Ovary (tissue), 9 donors: ENCODE results near the gene TMEM74B. TPM values are rescaled to one million over a fixed set of nuclear protein-coding genes. Genes with fewer than 3 reads are reported as not detected.

Experiments used
- DNase-seq, 5 donors: peaks; one replicate each; pipeline ENCODE4 v3.0.0-alpha.2; 2019 to 2020
- H3K27ac ChIP-seq, 2 donors: fragments of 200-600 bp; one replicate each; pipeline versions ENCODE4 v1.5.1 to v1.8.0; 2019 to 2022
- H3K27me3 ChIP-seq: fragments of 200-600 bp; one replicate; pipeline ENCODE4 v1.8.0; 2022
- H3K36me3 ChIP-seq: fragments of 200-600 bp; sonication (generic); one replicate; pipeline ENCODE4 v1.5.1; 2019
- H3K4me1 ChIP-seq: one replicate; pipeline ENCODE4 v1.8.1; 2013; ENCODE audit warnings: mild to moderate bottlenecking, moderate library complexity; ENCODE audit not compliant: insufficient read depth
- H3K4me3 ChIP-seq: fragments of 200-600 bp; sonication (generic); one replicate; pipeline ENCODE4 v1.5.1; 2017
- H3K9me3 ChIP-seq, 2 donors: fragments of 200-600 bp in 1 of 2; sonication (generic) in 1 of 2; one replicate each; pipeline versions ENCODE4 v1.5.1 to v1.8.1; 2013 to 2019; ENCODE audit warnings: mild to moderate bottlenecking in 1 of 2, moderate library complexity in 1 of 2
- CTCF ChIP-seq, 3 donors: fragments of 450-650 bp in 2 of 3; fragments of 200-600 bp in 1 of 3; IDR thresholded peaks; one replicate each; pipeline versions ENCODE4 v1.5.1 to v1.8.0; 2016 to 2022; ENCODE audit warnings: antibody characterized with exemption in 3 of 3, mild to moderate bottlenecking in 1 of 3
- EP300 ChIP-seq: sonication (generic); formaldehyde crosslinking; IDR thresholded peaks from one replicate; pipeline ENCODE4 v1.6.1; 2017; ENCODE audit warnings: antibody characterized with exemption
- POLR2A ChIP-seq: fragments of 450-650 bp; IDR thresholded peaks from one replicate; pipeline ENCODE4 v1.6.1; 2017; ENCODE audit warnings: antibody characterized with exemption, mild to moderate bottlenecking, moderate library complexity
- WGBS, 3 donors: extraction: QIAGEN DNeasy Blood & Tissue Kit in 1 of 3; methylation state at CpG; one replicate each; pipeline versions ENCODE4 v1.1.5 to v1.1.7; 2013 to 2017; 5-methylcytosine and 5-hydroxymethylcytosine counted together
- intact Hi-C, 4 donors: fragments of 100-400 bp; cut with DNase I; formaldehyde crosslinking; loops; one replicate each; pipeline versions ENCODE4 v1.11.0 to v1.15.1; 2022 to 2023
- polyA plus RNA-seq, 2 donors: library from polyadenylated mRNA; stranded (reverse); fragments of 200-250 nt in 1 of 2; fragments of 350-450 nt in 1 of 2; fragmentation: Illumina TruSeq in 1 of 2; extraction: RNeasy Lipid Tissue Mini Kit (QIAGEN cat#74804) in 1 of 2; gene quantifications; one replicate each; pipeline ENCODE4 v1.2.3, GENCODE V29; 2013 to 2014
- total RNA-seq, 7 donors: library from RNA; depleted of rRNA in 2 of 7; stranded (reverse); fragments of >200 nt in 2 of 7; fragmentation: NEBNext Ultra II Directional in 3 of 7; extraction: Animal tissue kit (Norgen Biotek cat#: 25700) in 3 of 7; gene quantifications; one replicate each; pipeline versions ENCODE4 v1.1.0 to v1.2.4, GENCODE V29; 2016 to 2023
- donor health status: DM: no; HTN: no; CAD: no; lungs with moderate emphysema.
- donor health status: DM: no; HTN: no; CAD: no.
- donor health status: Bipolar disorder and iron deficiency.
- donor health status: DM: yes; HTN: yes; CAD: no.
- donor health status: DM: no; HTN: no; CAD: no.
- donor health status: DM: yes; HTN: yes; CAD: no.

Gene TMEM74B
- total and polyA plus RNA-seq, 9 donors: 0.33 to 1.7 (median 1.0) TPM; not detected in 1

GRCh38 chr20:1204576-1204975, 19.8 kb upstream of the TMEM74B start:
- TF ChIP-seq POLR2A (no peak), EP300 (no peak), CTCF (IDR thresholded peaks at IDR 0.05) (no peak)

DNA sequence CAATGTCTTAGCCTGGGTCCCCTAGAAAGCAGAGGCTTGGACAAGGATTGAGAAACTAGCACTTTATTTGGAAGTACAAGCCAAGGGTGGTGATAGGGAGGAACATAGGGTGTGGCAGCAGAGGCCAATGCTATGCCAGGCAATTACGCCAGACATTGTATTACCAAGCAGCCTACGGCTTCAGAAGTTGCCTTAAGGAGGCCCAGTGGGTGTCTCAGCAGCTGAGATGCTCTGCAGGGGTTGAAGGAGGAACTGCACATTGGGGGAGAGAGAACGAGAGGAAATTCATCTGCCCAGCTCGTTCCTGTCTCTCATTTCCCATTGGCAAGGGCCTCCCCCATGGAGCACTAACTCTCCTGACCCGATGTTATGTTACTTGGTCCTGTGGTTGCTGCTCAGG, 19.3 kb upstream of the TMEM74B start:
- intact Hi-C loops: loop anchor here in 1 of 4 donors (10.0 kb wide), 1 partner anchor 389 kb away; no protein-coding TSS in a partner anchor
- Histone ChIP-seq H3K4me3 (no peak overlapping the region), H3K27me3 (no peaks in the 10 kb centered on the region), H3K36me3 (no peaks in the 10 kb centered on the region), H3K27ac (no peak overlapping the region), H3K4me1 (no peaks in the 10 kb centered on the region), H3K9me3 (no peaks in the 10 kb centered on the region)
- TF ChIP-seq POLR2A (no peak), EP300 (no peak), CTCF (IDR thresholded peaks at IDR 0.05) (no peak)
- WGBS, 3 donors: 61 to 72% (median 68%) methylated on average over 5 of the region's 5 CpGs
- no peak for DNase-seq

More at GRCh38 chr20:1204576-1204975, 19.8 kb upstream of the TMEM74B start:
- no peaks in the 10 kb centered on the region for H3K9me3 ChIP-seq
- no peaks in the 10 kb centered on the region for H3K4me1 ChIP-seq
- H3K36me3 ChIP-seq: no peaks in the 10 kb centered on the region
- intact Hi-C loops: loop anchor here in 1 of 4 donors (10.0 kb wide), 1 partner anchor 390 kb away; no protein-coding TSS in a partner anchor
- WGBS, 3 donors: 82 to 87% (median 83%) methylated on average over 2 of the region's 2 CpGs
- no peak for DNase-seq
- H3K27ac ChIP-seq: no peak overlapping the region
- no peaks in the 10 kb centered on the region for H3K27me3 ChIP-seq
- no peak overlapping the region for H3K4me3 ChIP-seq

- Histone ChIP-seq H3K27me3 (no peaks in the 10 kb centered on the region), H3K4me3 (no peak overlapping the region), H3K36me3 (no peaks in the 10 kb centered on the region), H3K9me3 (no peaks in the 10 kb centered on the region), H3K4me1 (no peaks in the 10 kb centered on the region), H3K27ac (no peak overlapping the region)
- DNase-seq: no peak
- 51 to 56% (median 52%) methylated on average over 5 of the region's 5 CpGs for WGBS, 3 donors
- no peak for TF ChIP-seq POLR2A
- TF ChIP-seq EP300: no peak
- TF ChIP-seq CTCF (IDR thresholded peaks at IDR 0.05): no peak
- intact Hi-C loops: loop anchor here in 1 of 4 donors (10.0 kb wide), 1 partner anchor 389 kb away; no protein-coding TSS in a partner anchor
These were observed 18.8 kb upstream of the TMEM74B start for GRCh38 chr20:1203630-1204029.

DNA sequence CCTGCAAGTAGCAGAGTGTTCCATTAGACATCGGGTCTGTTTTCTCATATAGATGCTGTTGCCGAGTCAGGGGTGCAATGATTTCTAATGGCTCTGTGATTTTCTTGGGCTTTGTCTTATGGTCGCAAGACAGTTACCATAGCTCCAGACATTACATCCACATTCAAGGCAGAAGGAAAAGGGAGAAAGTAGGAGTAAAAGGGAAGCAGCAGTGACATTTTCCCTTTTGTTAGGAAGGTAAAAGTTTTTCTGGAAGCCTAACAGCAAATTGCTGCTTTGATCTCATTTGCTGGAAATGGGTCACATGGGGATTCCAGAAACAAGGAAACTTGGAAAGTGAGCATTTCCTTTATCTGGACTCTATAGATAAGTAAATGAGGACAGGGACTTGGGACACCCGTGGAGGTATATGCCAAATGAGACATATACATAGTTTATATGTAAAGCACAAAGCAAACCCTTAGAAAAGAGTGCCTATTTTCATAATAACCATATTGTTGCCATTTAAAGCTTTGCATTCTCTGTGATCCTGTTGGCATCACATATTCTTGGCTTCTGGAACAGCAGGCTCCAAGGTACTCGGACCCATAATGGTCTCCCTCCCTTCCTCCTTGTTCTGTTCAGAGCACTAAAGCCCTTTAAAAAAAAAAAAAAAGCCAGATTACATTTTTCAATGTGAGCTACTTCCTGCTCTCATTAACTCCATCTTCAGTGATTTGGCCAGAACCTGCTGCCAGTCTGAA, 18.2 kb upstream of the TMEM74B start, which contains the start of gene C20orf202:
Gene C20orf202, plus strand, starts transcription at position 693 of the 743 bp plus-strand sequence. CDS start 132 bp downstream, outside the sequence.
- Histone ChIP-seq H3K36me3 (no peaks in the 10 kb centered on the region), H3K4me1 (no peaks in the 10 kb centered on the region), H3K27ac (no peak within 1 kb of the TSS), H3K27me3 (no peaks in the 10 kb centered on the region), H3K9me3 (no peaks in the 10 kb centered on the region), H3K4me3 (no peak within 1 kb of the TSS)
- WGBS, 3 donors: 53 to 58% (median 55%) methylated on average over 5 of the region's 5 CpGs
- intact Hi-C loops: loop anchor here in 1 of 4 donors (10.0 kb wide), 1 partner anchor 388 kb away; no protein-coding TSS in a partner anchor
- DNase-seq: no peak
- TF ChIP-seq CTCF (IDR thresholded peaks at IDR 0.05) (no peak), POLR2A (no peak), EP300 (no peak)
